Vagina (tissue), 2 donors: ENCODE data around the gene F5. TPM values are rescaled to one million over a fixed set of nuclear protein-coding genes. Genes with fewer than 3 reads are reported as not detected.
"Not testable (repeated sequence)": the region's sequence is repeated elsewhere in the genome, so short reads cannot be mapped to it uniquely, and the experiment has no call there.

Experiments used
- DNase-seq, 2 donors: peaks; one replicate each; pipeline ENCODE4 v3.0.0-alpha.2; 2017; ENCODE audit errors: extremely low spot score in 2 of 2
- H3K27ac ChIP-seq: fragments of 200-600 bp; sonication (generic); one replicate; pipeline ENCODE4 v1.5.1; 2019
- H3K27me3 ChIP-seq: fragments of 200-600 bp; sonication (generic); one replicate; pipeline ENCODE4 v1.5.1; 2019
- H3K36me3 ChIP-seq, 2 donors: fragments of 200-600 bp; sonication (generic); one replicate each; pipeline ENCODE4 v1.5.1; 2017 to 2019
- H3K4me1 ChIP-seq: fragments of 200-600 bp; sonication (generic); one replicate; pipeline ENCODE4 v1.5.1; 2019
- H3K4me3 ChIP-seq, 2 donors: fragments of 200-600 bp; sonication (generic); 1 replicate in 1 of 2; 2 replicates in 1 of 2; pipeline ENCODE4 v1.5.1; 2016 to 2019
- H3K9me3 ChIP-seq: fragments of 200-600 bp; sonication (generic); one replicate; pipeline ENCODE4 v1.5.1; 2019
- POLR2A ChIP-seq, 2 donors: fragments of 450-650 bp; IDR thresholded peaks; one replicate each; pipeline ENCODE4 v1.6.1; 2017; ENCODE audit warnings: antibody characterized with exemption in 2 of 2, mild to moderate bottlenecking in 2 of 2, moderate library complexity in 2 of 2
- POLR2AphosphoS5 ChIP-seq, 2 donors: sonication (generic); formaldehyde crosslinking; IDR thresholded peaks; one replicate each; pipeline ENCODE4 v1.9.0; 2017; ENCODE audit warnings: antibody characterized with exemption in 2 of 2, mild to moderate bottlenecking in 2 of 2, low read depth in 1 of 2; ENCODE audit not compliant: insufficient read depth in 1 of 2
- intact Hi-C: fragments of 100-400 bp; cut with DNase I; formaldehyde crosslinking; loops from one replicate; pipeline ENCODE4 v1.15.1; 2023
- total RNA-seq: library from RNA; depleted of rRNA; stranded (reverse); fragments of >200 nt; gene quantifications from one replicate; pipeline ENCODE4 v1.2.3, GENCODE V29; 2016
- TF ChIP-seq, protein P1 (sequence below), 3 experiments: fragments of 450-650 bp in 2 of 3; fragments of 200-600 bp in 1 of 3; sonication (generic) in 1 of 3; IDR thresholded peaks; one replicate each; pipeline ENCODE4 v1.5.1; 2017 to 2019; ENCODE audit warnings: antibody characterized with exemption in 3 of 3, mild to moderate bottlenecking in 2 of 3, moderate library complexity in 2 of 3

F5 gene
- total RNA-seq, 1 donor from 2014 or later, result 3.9 TPM

DNA sequence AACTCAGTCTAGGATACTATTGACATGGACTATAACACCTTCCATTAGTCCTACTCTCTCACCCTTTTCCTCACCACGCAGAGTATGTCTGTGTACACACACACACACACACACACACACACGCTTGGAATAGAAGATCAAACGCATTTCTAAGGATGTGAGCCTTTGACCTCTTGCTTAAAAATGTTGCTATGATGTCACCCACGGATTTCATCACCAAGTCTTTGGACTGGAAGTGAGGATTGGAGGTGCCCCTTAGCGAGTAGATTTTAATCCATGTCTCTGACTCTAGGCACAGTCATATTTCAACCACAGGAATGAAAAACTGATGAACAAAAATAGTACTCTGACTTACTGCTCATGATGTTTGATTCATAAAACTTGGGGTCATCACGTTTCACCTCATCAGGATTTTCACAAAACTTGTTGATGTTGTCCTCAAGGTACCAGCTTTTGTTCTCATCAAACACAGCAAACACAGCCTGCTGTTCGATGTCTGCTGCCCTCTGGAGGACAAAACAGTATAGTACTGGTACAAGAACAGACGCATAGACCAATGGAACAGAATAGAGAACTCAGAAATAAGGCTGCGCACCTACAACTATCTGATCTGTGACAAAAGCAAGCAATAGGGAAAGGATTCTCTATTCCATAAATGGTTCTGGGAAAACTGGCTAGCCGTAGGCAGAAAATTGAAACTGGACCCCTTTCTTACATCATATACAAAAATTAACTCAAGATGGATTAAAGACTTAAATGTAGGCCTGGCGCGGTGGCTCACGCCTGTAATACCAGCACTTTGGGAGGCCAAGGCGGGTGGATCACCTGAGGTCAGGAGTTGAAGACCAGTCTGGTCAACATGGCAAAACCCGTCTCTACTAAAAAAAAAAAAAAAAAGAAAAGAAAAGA is 39.9 kb downstream of the F5 start:
- no peak overlapping the region for H3K4me3 ChIP-seq
- DNase-seq, result no peak
- no peaks in the 10 kb centered on the region for H3K4me1 ChIP-seq
- no peaks in the 10 kb centered on the region for H3K9me3 ChIP-seq
- H3K27me3 ChIP-seq, result no peaks in the 10 kb centered on the region
- TF ChIP-seq, protein P1, sequence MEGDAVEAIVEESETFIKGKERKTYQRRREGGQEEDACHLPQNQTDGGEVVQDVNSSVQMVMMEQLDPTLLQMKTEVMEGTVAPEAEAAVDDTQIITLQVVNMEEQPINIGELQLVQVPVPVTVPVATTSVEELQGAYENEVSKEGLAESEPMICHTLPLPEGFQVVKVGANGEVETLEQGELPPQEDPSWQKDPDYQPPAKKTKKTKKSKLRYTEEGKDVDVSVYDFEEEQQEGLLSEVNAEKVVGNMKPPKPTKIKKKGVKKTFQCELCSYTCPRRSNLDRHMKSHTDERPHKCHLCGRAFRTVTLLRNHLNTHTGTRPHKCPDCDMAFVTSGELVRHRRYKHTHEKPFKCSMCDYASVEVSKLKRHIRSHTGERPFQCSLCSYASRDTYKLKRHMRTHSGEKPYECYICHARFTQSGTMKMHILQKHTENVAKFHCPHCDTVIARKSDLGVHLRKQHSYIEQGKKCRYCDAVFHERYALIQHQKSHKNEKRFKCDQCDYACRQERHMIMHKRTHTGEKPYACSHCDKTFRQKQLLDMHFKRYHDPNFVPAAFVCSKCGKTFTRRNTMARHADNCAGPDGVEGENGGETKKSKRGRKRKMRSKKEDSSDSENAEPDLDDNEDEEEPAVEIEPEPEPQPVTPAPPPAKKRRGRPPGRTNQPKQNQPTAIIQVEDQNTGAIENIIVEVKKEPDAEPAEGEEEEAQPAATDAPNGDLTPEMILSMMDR (IDR thresholded peaks at IDR 0.05), result peak; percentile 60 to 80 (median 76)
- no peak for TF ChIP-seq POLR2A (IDR thresholded peaks at IDR 0.05)
- TF ChIP-seq POLR2AphosphoS5 (IDR thresholded peaks at IDR 0.05; ENCODE audit: insufficient read depth in 1 of 2, low read depth in 1 of 2), result peak in 1 of 2 donors; percentile 39
- H3K27ac ChIP-seq, result no peak overlapping the region
- intact Hi-C loops, result no loop called here
- no peaks in the 10 kb centered on the region for H3K36me3 ChIP-seq

- Histone ChIP-seq H3K9me3 (no peaks in the 10 kb centered on the region), H3K27me3 (no peaks in the 10 kb centered on the region), H3K4me1 (no peaks in the 10 kb centered on the region), H3K27ac (no peak overlapping the region), H3K4me3 (no peak overlapping the region), H3K36me3 (no peaks in the 10 kb centered on the region)
- TF ChIP-seq POLR2A (IDR thresholded peaks at IDR 0.05) (no peak), POLR2AphosphoS5 (IDR thresholded peaks at IDR 0.05; ENCODE audit: insufficient read depth in 1 of 2, low read depth in 1 of 2) (no peak)
- TF ChIP-seq, protein P1 (IDR thresholded peaks at IDR 0.05), result no peak
- no peak for DNase-seq
- intact Hi-C loops, result no loop called here
Observed at GRCh38 chr1:169545472-169545871, 40.8 kb downstream of the F5 start.

- Histone ChIP-seq H3K27me3 (no peaks in the 10 kb centered on the region), H3K36me3 (no peaks in the 10 kb centered on the region), H3K4me3 (no peak overlapping the region), H3K27ac (no peak overlapping the region), H3K9me3 (no peaks in the 10 kb centered on the region), H3K4me1 (no peaks in the 10 kb centered on the region)
- intact Hi-C loops, result no loop called here
- TF ChIP-seq POLR2AphosphoS5 (IDR thresholded peaks at IDR 0.05; ENCODE audit: insufficient read depth in 1 of 2, low read depth in 1 of 2) (no peak), POLR2A (IDR thresholded peaks at IDR 0.05) (no peak)
- TF ChIP-seq, protein P1 (IDR thresholded peaks at IDR 0.05), result no peak
- DNase-seq, result no peak
Observed at GRCh38 chr1:169538998-169539871, 47.0 kb downstream of the F5 start.

GRCh38 chr1:169534653-169535052 is 51.6 kb downstream of the F5 start:
- no peak overlapping the region for H3K4me3 ChIP-seq
- DNase-seq, result no peak
- no peaks in the 10 kb centered on the region for H3K27me3 ChIP-seq
- intact Hi-C loops, result no loop called here
- no peaks in the 10 kb centered on the region for H3K4me1 ChIP-seq
- H3K27ac ChIP-seq, result no peak overlapping the region
- no peaks in the 10 kb centered on the region for H3K9me3 ChIP-seq
- TF ChIP-seq, protein P1 (IDR thresholded peaks at IDR 0.05), result no peak
- TF ChIP-seq POLR2AphosphoS5 (IDR thresholded peaks at IDR 0.05; ENCODE audit: insufficient read depth in 1 of 2, low read depth in 1 of 2), result no peak
- TF ChIP-seq POLR2A (IDR thresholded peaks at IDR 0.05), result no peak
- H3K36me3 ChIP-seq, result no peaks in the 10 kb centered on the region

DNA sequence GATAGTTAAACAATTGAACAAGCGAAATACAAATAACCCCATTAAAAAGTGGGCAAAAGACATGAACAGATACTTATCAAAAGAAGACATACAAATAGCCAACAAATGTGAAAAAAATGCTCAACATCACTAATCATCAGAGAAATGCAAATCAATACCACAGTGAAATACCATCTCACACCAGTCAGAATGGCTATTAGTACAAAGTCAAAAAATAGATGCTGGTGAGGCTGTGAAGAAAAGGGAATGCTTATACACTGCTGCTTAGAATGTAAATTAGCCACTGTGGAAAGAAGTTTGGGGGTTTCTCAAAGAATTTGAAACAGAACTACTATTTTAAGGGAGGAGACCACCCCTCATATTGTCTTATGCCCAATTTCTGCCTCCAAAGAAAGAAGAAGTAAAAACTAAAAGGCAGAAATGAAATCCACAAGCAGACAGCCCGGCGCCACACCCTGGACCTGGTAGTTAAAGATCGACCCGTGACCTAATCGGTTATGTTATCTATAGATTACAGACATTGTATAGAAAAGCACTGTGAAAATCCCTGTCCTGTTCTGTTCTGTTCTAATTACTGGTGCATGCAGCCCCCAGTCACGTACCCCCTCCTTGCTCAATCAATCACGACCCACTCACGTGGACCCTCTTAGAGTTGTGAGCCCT is 52.6 kb downstream of the F5 start:
- H3K36me3 ChIP-seq, H3K27ac ChIP-seq, H3K4me1 ChIP-seq, H3K4me3 ChIP-seq, H3K27me3 ChIP-seq, DNase-seq, intact Hi-C loops, H3K9me3 ChIP-seq: not testable (repeated sequence)
